ENCODE results near the gene DDN.
A peak's percentile ranks its signal among the peaks of the same experiment; 100 is the strongest.

GRCh38 chr12:48988030-48988649 is 11.0 kb downstream of the DDN start:
- TF ChIP-seq, protein P1, sequence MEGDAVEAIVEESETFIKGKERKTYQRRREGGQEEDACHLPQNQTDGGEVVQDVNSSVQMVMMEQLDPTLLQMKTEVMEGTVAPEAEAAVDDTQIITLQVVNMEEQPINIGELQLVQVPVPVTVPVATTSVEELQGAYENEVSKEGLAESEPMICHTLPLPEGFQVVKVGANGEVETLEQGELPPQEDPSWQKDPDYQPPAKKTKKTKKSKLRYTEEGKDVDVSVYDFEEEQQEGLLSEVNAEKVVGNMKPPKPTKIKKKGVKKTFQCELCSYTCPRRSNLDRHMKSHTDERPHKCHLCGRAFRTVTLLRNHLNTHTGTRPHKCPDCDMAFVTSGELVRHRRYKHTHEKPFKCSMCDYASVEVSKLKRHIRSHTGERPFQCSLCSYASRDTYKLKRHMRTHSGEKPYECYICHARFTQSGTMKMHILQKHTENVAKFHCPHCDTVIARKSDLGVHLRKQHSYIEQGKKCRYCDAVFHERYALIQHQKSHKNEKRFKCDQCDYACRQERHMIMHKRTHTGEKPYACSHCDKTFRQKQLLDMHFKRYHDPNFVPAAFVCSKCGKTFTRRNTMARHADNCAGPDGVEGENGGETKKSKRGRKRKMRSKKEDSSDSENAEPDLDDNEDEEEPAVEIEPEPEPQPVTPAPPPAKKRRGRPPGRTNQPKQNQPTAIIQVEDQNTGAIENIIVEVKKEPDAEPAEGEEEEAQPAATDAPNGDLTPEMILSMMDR (conservative IDR thresholded peaks at IDR 0.05) = peak; percentile 98
- TF ChIP-seq ZFX (IDR thresholded peaks at IDR 0.05) = no peak
